ENCODE data around the gene AXIN1. TPM values are rescaled to one million over a fixed set of nuclear protein-coding genes. Genes with fewer than 3 reads are reported as not detected.

The AXIN1 gene
- total RNA-seq, 2 experiments from 2014 or later: 22.3 to 25.7 TPM

DNA sequence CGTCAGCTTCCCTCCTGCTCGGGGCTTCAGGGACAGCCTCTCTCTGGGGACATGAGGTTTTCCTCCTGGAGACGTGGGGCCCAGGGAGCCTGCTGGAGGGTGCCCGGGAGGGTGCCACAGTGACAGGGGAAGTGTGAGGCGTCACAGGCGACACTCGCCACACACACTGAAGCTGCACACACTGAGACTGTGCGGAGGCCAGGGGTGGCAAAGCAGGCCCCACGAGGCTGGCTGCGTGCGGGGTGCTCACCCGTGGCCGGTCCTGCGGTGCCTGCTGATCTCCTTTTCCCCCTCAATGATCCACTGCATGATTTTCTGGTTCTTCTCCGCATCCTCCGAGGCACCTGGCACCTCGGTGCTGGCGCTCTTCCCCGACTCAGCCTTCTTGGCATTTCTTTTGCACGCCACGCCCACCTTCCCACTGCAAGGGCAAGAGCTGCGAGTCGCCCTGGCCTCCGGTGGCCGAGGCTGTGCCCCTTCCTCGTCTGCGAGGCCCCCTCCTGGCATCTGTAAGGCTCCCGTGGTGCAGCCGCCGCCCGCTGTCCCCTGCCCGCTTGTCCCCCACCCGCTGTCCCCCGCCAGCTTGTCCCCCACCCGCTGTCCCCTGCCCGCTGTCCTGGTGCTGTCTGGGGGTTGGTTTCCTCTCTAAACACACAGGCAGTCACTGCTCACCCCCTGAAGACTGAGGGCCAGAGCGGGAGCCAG is 55.6 kb downstream of the AXIN1 start:
- no peaks in the 10 kb centered on the region for H3K36me3 Mint-ChIP-seq
- no peak overlapping the region for H3K4me3 Mint-ChIP-seq
- DNase-seq: no peak
- H3K9me3 Mint-ChIP-seq (ENCODE audit: low read depth): no peaks in the 10 kb centered on the region
- H3K4me1 Mint-ChIP-seq: no peaks in the 10 kb centered on the region
- CTCF ChIA-PET: interaction anchor here (1.4 kb wide), 1 partner anchor 231 kb away, joined by 3 read pairs; no protein-coding TSS in a partner anchor
- no peaks in the 10 kb centered on the region for H3K27me3 Mint-ChIP-seq
- no peak overlapping the region for H3K27ac Mint-ChIP-seq
- ATAC-seq: no peak

DNA sequence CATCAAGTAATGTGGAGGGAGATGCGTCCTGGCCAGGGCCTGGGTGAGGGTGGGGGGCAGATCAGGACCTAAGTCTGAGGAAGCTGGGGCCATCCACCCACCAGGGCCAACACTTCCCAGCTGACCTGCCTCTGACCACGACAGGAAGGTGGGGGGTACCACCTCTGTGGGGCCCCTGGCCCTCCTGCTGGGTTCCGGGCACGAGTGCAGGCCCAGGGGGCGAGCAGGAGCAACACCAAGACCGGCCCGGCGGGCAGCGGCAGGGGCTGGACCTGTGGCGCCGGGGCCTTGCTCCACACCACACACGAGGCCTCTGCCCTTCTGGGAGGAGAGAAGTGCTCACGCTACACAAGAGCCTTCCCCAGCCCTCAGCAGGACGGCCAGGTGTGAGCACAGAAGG is 56.2 kb downstream of the AXIN1 start:
- no peak overlapping the region for H3K27ac Mint-ChIP-seq
- H3K9me3 Mint-ChIP-seq (ENCODE audit: low read depth): no peaks in the 10 kb centered on the region
- H3K4me3 Mint-ChIP-seq: no peak overlapping the region
- H3K36me3 Mint-ChIP-seq: no peaks in the 10 kb centered on the region
- no peaks in the 10 kb centered on the region for H3K4me1 Mint-ChIP-seq
- DNase-seq (no peak), ATAC-seq (no peak)
- H3K27me3 Mint-ChIP-seq: no peaks in the 10 kb centered on the region
- CTCF ChIA-PET: interaction anchor here (1.4 kb wide), 1 partner anchor 230 kb away, joined by 3 read pairs; no protein-coding TSS in a partner anchor

DNA sequence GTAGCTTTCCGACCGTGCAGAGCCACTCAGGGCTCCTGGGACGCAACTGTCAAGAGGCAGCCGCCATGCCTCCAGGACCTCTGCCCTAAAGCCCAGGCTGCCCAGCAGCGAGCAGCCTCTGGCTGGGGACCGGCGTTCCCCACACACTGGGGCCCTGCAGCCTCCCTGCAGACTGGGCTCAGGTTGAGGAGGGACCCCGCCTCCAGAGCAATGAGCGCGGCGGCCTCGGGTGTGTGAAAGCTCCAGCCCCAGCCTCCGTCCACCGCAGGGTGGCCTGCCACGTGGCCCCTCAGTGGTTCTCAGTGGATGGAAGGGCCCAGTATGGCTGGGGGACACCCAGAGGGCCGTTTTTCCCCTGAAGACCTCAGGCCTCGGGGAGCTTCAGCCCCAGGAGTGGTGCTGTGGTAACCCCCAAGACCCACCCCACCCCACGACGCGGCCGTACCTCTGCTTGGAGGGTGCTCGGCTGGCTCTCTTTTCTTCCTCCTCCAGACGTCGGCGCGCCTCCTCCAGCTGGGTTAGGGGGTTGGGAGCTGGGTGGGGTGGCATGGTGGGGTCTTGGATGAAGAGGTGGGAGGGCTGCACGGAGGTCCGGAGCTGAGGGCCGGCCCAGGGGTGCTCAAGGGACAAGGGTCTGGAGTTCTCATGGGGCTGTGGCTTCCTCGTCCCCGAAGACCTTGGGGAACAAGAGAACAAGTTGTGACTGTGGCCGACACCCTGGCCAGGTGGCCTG is 59.3 kb downstream of the AXIN1 start:
- H3K4me3 Mint-ChIP-seq: no peak overlapping the region
- no peaks in the 10 kb centered on the region for H3K36me3 Mint-ChIP-seq
- CTCF ChIA-PET: no interaction called here
- H3K27ac Mint-ChIP-seq: no peak overlapping the region
- no peaks in the 10 kb centered on the region for H3K27me3 Mint-ChIP-seq
- DNase-seq (no peak), ATAC-seq (no peak)
- H3K9me3 Mint-ChIP-seq (ENCODE audit: low read depth): no peaks in the 10 kb centered on the region
- no peaks in the 10 kb centered on the region for H3K4me1 Mint-ChIP-seq

DNA sequence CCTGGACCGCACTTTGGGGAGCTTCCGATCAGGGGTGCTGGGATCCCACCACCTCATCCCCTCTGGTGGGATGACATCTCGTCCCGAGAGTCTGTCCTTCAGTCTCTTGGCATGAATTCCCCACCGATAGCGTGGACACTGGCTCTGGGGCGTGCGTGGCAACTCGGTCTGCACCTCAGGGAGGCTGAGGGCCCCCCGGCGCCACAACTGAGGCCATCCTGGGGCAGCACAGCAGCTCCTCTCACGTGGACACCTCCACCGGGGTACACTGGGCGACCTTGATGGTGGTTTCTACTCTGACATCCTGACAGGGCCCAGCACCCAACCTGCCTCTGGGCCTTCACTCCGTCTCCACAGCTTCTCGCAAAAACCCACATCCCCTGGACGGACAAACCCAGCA is 61.0 kb downstream of the AXIN1 start:
- Mint-ChIP-seq H3K36me3 (peaks cover 3% of the 10 kb centered on the region), H3K27ac (no peak overlapping the region)

DNA sequence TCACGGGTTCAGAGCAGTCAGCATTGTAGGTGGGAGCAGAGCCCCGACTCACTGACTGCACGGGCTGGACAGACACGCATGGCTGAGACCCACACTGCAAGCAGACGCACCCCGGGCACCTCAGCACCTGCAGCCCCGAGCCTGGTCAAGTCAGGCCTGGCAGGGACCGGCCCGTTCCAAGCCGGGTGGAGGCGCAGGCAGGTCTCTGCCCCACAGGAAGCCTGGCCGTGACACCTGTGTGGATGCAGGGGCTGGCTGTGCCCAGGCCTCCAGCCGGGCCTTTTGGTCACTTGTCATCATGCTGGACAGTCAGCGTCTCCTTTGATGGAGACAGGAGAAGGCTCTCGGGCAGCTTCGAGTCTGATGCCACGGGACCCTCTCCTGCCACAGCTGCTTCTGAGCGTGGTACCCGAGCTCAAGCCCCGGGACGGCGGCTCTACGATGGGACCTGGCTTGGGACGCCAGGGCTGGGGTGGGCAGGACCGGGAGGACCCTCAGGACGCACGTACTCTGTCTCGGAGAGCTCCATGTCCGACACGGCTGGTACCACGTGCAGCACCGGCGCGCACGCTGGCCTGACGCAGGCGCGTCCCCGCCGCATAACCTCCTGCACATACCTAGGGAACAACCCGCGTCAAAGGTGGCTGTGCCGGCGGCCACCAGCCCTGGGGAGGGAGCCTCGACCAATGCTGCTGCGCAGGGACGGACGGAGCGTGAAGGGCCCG is 61.7 kb downstream of the AXIN1 start:
- no peaks in the 10 kb centered on the region for H3K4me1 Mint-ChIP-seq
- H3K27me3 Mint-ChIP-seq: no peaks in the 10 kb centered on the region
- no peaks in the 10 kb centered on the region for H3K9me3 Mint-ChIP-seq (ENCODE audit: low read depth)
- CTCF ChIA-PET: no interaction called here
- ATAC-seq (no peak), DNase-seq (no peak)
- no peak overlapping the region for H3K4me3 Mint-ChIP-seq
- H3K27ac Mint-ChIP-seq: no peak overlapping the region
- peaks cover 3% of the 10 kb centered on the region for H3K36me3 Mint-ChIP-seq

More for the DNA sequence above, 61.0 kb downstream of the AXIN1 start:
- ATAC-seq: no peak
- Mint-ChIP-seq H3K4me1 (no peaks in the 10 kb centered on the region), H3K9me3 (ENCODE audit: low read depth) (no peaks in the 10 kb centered on the region), H3K4me3 (no peak overlapping the region), H3K27me3 (no peaks in the 10 kb centered on the region)
- no peak for DNase-seq
- CTCF ChIA-PET: no interaction called here

DNA sequence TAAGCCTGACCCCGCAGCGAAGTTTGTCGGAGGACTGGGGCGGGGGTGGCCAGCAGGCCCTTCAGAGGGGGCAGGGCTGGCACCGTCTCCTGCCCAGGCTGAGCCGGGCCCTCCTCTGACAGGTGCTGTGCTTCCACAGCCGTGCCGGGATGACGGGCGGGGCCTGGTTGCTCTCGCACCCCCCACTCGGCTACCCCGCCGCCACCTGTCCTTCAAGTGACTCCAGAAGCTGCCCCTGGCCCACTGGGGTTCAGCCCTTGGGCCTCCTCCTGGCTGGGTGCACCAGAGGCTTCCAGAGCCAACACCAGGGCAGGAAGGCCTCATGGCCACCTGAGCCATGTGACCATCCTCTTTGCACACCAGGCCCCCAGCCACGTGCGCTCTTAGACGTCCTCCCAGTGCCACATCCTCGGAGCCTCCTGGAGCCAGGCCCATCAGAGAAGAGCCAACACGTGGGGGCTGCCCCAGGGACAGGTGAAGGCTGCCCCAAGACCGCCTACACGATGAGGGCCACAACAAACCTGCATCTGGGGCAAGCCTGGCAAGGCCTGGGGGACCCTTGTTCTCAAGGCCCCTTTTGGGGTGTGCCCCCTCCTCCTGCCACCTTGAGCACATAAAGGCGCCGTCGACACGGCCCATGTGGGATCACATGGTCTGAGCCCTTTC is 62.4 kb downstream of the AXIN1 start:
- Mint-ChIP-seq H3K27ac (no peak overlapping the region), H3K4me1 (no peaks in the 10 kb centered on the region), H3K4me3 (no peak overlapping the region), H3K27me3 (no peaks in the 10 kb centered on the region), H3K9me3 (ENCODE audit: low read depth) (no peaks in the 10 kb centered on the region), H3K36me3 (peaks cover 3% of the 10 kb centered on the region)
- ATAC-seq (no peak), DNase-seq (no peak)
- CTCF ChIA-PET: no interaction called here

DNA sequence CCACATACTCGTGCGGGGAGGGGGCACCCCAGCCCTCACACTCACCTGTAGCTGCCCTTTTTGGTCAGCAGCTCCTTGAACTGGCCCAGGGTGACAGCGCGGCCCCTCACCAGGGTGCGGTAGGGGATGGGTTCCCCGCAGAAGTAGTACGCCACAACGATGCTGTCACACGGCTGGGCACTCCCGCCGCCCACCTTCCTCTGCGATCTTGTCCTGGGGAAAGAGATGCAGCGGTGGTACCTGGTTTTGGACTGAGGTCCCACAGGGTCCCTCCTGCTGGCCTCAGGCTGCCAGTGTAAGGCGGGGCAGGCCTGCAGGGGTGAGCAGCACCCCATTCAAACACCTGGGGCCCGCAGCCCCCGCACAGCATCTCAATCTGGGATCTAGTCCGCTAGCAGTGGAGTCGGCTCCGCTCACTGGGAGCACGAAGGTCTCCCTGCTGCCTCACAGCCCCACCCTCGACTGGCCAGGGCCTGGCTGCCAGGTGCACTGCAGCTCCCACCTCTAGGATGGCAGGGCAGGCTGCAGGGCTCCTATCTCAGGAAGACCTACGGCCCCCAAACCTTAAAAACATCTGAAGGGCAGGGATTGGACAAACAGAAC is 63.0 kb downstream of the AXIN1 start:
- no peaks in the 10 kb centered on the region for H3K9me3 Mint-ChIP-seq (ENCODE audit: low read depth)
- H3K4me1 Mint-ChIP-seq: no peaks in the 10 kb centered on the region
- no peak overlapping the region for H3K4me3 Mint-ChIP-seq
- ATAC-seq (no peak), DNase-seq (no peak)
- CTCF ChIA-PET: no interaction called here
- peaks cover 3% of the 10 kb centered on the region for H3K36me3 Mint-ChIP-seq
- H3K27ac Mint-ChIP-seq: no peak overlapping the region
- no peaks in the 10 kb centered on the region for H3K27me3 Mint-ChIP-seq

DNA sequence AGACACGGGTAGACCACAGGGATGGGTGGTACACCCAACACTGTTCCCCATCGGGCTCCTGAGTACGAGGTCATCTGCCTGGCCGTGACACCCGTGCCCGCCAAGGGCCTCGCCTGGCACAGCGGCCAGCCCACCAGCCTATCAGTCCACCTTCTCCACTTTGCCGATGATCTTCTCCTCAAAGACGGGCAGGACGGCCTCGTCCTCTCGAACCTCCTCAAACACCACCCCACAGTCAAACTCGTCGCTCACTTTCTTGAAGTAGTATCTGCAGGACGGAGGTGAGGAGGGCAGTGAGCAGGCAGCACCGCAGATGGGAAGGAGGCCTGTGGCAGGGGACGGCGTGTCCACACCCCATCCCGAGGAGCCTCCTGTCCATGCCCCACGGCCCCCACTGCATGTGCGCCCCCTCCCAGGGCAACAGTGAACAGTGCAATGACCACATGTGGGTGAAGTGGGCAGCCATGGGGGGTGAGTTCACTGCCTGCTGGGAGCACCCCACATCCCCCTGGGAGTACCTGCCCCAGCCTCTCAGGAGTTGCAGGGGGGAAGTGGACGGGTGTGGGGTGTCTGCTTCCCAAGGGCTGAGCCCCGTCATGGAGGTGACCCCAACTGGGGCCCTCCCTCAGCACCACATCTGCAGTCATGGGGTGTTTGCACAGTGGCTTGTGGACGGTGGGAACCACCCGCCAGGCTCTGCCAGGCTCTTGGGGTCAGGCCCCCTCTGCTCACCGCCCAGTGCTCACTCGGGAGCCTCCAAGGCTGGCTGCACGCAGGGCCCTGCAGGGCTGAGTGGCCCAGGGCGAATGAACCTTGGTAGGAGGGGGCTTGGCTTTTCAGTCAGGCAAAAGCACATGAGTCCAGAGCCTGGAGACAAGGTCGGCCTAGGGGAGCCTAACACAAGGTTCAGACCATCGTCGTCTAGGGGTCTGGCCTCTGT is 64.3 kb downstream of the AXIN1 start:
- Mint-ChIP-seq H3K27ac (no peak overlapping the region), H3K4me1 (no peaks in the 10 kb centered on the region), H3K27me3 (no peaks in the 10 kb centered on the region), H3K36me3 (peaks cover 3% of the 10 kb centered on the region), H3K9me3 (ENCODE audit: low read depth) (no peaks in the 10 kb centered on the region), H3K4me3 (no peak overlapping the region)
- ATAC-seq (no peak), DNase-seq (no peak)
- CTCF ChIA-PET: no interaction called here

DNA sequence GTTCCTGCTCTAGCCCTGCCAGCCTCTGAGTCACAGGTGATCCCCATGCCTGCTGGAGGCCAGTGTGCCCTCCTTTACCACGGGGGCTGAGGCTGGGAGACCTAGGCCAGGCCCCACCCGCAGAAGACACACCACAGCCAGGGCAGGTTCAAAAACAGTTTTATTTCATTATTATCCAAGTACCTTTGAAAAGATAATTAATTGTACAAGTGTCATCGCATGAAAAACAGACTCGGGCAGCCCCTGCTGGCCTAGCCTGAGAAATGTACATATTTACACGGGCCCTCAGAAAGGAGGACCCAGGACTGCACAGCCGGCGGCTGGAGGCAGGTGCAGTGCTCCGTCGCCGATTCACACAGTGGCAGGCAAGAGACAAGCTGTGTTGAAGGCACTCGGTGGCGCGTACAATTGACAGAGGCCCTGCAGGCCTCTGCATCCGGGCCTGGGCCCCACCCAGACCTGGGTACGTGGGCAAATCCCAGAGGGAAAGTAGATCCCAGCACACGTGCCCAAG is 65.2 kb downstream of the AXIN1 start:
- no peak overlapping the region for H3K4me3 Mint-ChIP-seq
- ATAC-seq: no peak
- H3K27ac Mint-ChIP-seq: no peak overlapping the region
- no peaks in the 10 kb centered on the region for H3K9me3 Mint-ChIP-seq (ENCODE audit: low read depth)
- no peak for DNase-seq
- peaks cover 3% of the 10 kb centered on the region for H3K36me3 Mint-ChIP-seq
- no peaks in the 10 kb centered on the region for H3K4me1 Mint-ChIP-seq
- H3K27me3 Mint-ChIP-seq: no peaks in the 10 kb centered on the region
- CTCF ChIA-PET: interaction anchor here (0.6 kb wide), 1 partner anchor 1418 kb away, joined by 4 read pairs; no protein-coding TSS in a partner anchor

DNA sequence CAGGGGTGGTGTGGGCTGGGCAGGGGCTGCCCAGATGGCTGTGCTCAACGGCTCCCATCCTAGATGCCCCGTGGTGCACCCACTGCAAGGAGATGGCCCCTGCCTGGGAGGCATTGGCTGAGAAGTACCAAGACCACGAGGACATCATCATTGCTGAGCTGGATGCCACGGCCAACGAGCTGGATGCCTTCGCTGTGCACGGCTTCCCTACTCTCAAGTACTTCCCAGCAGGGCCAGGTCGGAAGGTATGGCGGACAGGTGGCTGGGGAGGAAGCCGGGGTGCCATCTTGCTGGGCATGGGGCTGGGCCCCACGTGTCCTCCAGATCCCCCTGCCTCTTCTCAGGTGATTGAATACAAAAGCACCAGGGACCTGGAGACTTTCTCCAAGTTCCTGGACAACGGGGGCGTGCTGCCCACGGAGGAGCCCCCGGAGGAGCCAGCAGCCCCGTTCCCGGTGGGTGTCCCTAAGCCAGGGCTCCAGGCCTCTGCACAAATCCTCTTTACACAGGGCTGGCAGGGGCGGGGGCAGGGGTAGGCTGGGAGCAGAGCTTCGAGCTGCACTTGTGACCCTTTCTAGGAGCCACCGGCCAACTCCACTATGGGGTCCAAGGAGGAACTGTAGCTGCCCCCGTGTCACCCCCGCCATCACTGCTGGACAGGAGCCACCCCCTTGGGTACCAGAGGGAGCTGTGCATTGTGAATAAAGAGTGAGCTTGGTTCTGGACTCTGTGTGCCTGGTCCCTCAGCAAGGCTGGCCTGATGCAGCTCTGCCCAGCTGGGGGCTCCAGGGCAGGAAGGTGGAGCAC is 65.8 kb downstream of the AXIN1 start:
- no peak overlapping the region for H3K4me3 Mint-ChIP-seq
- no peaks in the 10 kb centered on the region for H3K4me1 Mint-ChIP-seq
- no peaks in the 10 kb centered on the region for H3K27me3 Mint-ChIP-seq
- no peak for DNase-seq
- H3K36me3 Mint-ChIP-seq: peaks cover 3% of the 10 kb centered on the region
- CTCF ChIA-PET: interaction anchor here (0.5 to 0.6 kb wide), 2 partner anchors 8 to 1418 kb away, joined by 3 to 4 read pairs; no protein-coding TSS in a partner anchor
- no peak for ATAC-seq
- H3K9me3 Mint-ChIP-seq (ENCODE audit: low read depth): no peaks in the 10 kb centered on the region
- no peak overlapping the region for H3K27ac Mint-ChIP-seq

DNA sequence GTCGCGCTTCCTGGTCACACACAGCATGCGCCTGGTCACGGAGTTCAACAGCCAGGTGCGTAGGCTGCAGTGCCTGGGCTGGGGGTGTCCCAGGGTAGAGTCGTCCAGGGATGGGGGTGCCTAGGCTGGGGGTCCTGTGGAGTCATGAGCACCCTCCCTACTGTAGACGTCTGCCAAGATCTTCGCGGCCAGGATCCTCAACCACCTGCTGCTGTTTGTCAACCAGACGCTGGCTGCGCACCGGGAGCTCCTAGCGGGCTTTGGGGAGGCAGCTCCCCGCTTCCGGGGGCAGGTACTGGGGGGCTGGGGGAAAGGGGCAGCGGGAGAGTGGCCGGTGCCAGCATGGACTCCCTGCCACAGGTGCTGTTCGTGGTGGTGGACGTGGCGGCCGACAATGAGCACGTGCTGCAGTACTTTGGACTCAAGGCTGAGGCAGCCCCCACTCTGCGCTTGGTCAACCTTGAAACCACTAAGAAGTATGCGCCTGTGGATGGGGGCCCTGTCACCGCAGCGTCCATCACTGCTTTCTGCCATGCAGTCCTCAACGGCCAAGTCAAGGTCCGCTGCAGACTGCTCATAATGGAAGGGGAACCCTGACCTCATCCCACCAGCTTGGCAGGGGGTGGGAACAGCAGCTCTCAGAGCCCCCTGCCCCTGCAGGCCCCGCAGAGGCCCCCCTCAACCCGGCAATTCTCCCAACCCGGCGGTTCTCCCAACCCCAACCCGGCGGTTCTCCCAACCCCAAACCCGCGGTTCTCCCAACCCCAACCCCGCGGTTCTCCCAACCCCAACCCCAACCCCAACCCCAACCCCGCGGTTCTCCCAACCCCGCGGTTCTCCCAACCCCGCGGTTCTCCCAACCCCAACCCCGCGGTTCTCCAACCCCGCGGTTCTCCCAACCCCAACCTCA is 67.1 kb downstream of the AXIN1 start:
- ATAC-seq: no peak
- H3K4me1 Mint-ChIP-seq: no peaks in the 10 kb centered on the region
- no peaks in the 10 kb centered on the region for H3K9me3 Mint-ChIP-seq (ENCODE audit: low read depth)
- CTCF ChIA-PET: no interaction called here
- no peak for DNase-seq
- no peak overlapping the region for H3K27ac Mint-ChIP-seq
- peaks cover 3% of the 10 kb centered on the region for H3K36me3 Mint-ChIP-seq
- H3K27me3 Mint-ChIP-seq: peaks cover 2% of the 10 kb centered on the region
- H3K4me3 Mint-ChIP-seq: no peak overlapping the region
